HG03521 (cell line): ENCODE measurements around the gene OR1C1.
"Not testable (repeated sequence)": the region's sequence is repeated elsewhere in the genome, so short reads cannot be mapped to it uniquely, and the experiment has no call there.

Source experiments
- ATAC-seq: cut with Tn5 transposase; IDR thresholded peaks from one replicate; pipeline ENCODE4 v1.9.1; 2021; ENCODE audit warnings: mild to moderate bottlenecking, moderate library complexity; ENCODE audit not compliant: unreplicated experiment

Gene OR1C1

GRCh38 chr1:247760456-247760855 lies at the start of gene OR1C1:
Gene OR1C1, minus strand, starts transcription at chr1:247760556. Its CDS starts 2,150 bp downstream, at chr1:247758406.
- ATAC-seq: no peak

GRCh38 chr1:247797518-247797917 lies 37.2 kb upstream of the OR1C1 start:
- ATAC-seq: no peak

- no peak for ATAC-seq
These were observed 9.2 kb upstream of the OR1C1 start for GRCh38 chr1:247769603-247770002.

- not testable (repeated sequence) for ATAC-seq
These were observed 6.0 kb downstream of the OR1C1 start for GRCh38 chr1:247754311-247754710.

- no peak for ATAC-seq
These were observed 10.5 kb downstream of the OR1C1 start for GRCh38 chr1:247749870-247750269.

- no peak for ATAC-seq
These were observed 12.3 kb downstream of the OR1C1 start, which contains the start of gene OR14A2 for GRCh38 chr1:247748041-247748440. Gene OR14A2, minus strand, starts transcription at chr1:247748141.

GRCh38 chr1:247747616-247748015 lies 12.7 kb downstream of the OR1C1 start:
- ATAC-seq: no peak

GRCh38 chr1:247746391-247746935 lies 13.9 kb downstream of the OR1C1 start:
- ATAC-seq: no peak

GRCh38 chr1:247742215-247742760 lies 18.1 kb downstream of the OR1C1 start:
- ATAC-seq: not testable (repeated sequence)

- no peak for ATAC-seq
These were observed 18.6 kb downstream of the OR1C1 start for GRCh38 chr1:247741756-247742155.

GRCh38 chr1:247740721-247741120 lies 19.6 kb downstream of the OR1C1 start:
- ATAC-seq: no peak

- ATAC-seq: no peak
These were observed 22.0 kb downstream of the OR1C1 start, which contains the start of gene OR14K1 for GRCh38 chr1:247738315-247738714. Gene OR14K1, plus strand, starts transcription at chr1:247738615. Its CDS starts 0 bp downstream, at chr1:247738615.

GRCh38 chr1:247721222-247721621 lies 39.1 kb downstream of the OR1C1 start:
- ATAC-seq: no peak

GRCh38 chr1:247716546-247716945 lies 43.8 kb downstream of the OR1C1 start, which contains the start of gene OR6F1:
Gene OR6F1, minus strand, starts transcription at chr1:247716646. Its CDS starts 3,891 bp downstream, at chr1:247712755.
- ATAC-seq: no peak

GRCh38 chr1:247713753-247714152 lies 46.6 kb downstream of the OR1C1 start:
- no peak for ATAC-seq

GRCh38 chr1:247710681-247711080 lies 49.7 kb downstream of the OR1C1 start:
- not testable (repeated sequence) for ATAC-seq
